Lower leg skin (tissue), 3 donors: ENCODE results near the gene ADAMTS14.

Source experiments
- POLR2A ChIP-seq, 2 donors: fragments of 450-650 bp; IDR thresholded peaks; one replicate each; pipeline ENCODE4 v1.6.1; 2016 to 2017; ENCODE audit warnings: antibody characterized with exemption in 2 of 2, mild to moderate bottlenecking in 1 of 2, moderate library complexity in 1 of 2
- TF ChIP-seq, protein P1 (sequence below), 3 donors: fragments of 450-650 bp; IDR thresholded peaks; one replicate each; pipeline ENCODE4 v1.5.1; 2016; ENCODE audit warnings: antibody characterized with exemption in 3 of 3, mild to moderate bottlenecking in 3 of 3, moderate library complexity in 2 of 3

DNA sequence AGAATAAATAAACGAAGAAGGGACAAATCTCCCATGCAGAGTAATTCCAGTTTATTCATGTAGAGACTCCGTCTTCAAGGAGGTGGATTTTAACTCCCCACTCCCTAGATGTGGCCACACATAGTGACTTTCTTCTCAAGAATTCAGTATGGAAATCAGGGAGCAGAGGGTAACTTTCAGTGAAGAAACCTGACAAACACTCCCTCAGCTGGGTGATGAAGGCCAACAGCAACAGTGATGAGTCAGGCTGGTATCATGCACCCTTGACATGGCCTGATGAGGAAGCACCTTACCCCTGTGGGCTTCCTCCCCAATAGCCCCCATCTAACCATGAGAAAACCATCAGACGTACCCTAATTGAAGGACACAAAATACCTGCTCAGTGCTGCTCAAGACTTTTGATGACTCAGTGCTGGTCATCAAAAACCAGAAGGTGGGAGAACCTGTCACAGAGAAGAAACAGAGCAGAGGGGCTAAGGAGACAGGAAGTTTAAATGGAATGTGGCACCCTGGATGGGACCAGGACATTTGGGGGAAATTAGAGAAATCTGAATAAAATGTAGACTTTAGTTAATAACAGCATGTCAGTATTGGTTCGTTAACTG is 50.6 kb downstream of the ADAMTS14 start:
- TF ChIP-seq, protein P1, sequence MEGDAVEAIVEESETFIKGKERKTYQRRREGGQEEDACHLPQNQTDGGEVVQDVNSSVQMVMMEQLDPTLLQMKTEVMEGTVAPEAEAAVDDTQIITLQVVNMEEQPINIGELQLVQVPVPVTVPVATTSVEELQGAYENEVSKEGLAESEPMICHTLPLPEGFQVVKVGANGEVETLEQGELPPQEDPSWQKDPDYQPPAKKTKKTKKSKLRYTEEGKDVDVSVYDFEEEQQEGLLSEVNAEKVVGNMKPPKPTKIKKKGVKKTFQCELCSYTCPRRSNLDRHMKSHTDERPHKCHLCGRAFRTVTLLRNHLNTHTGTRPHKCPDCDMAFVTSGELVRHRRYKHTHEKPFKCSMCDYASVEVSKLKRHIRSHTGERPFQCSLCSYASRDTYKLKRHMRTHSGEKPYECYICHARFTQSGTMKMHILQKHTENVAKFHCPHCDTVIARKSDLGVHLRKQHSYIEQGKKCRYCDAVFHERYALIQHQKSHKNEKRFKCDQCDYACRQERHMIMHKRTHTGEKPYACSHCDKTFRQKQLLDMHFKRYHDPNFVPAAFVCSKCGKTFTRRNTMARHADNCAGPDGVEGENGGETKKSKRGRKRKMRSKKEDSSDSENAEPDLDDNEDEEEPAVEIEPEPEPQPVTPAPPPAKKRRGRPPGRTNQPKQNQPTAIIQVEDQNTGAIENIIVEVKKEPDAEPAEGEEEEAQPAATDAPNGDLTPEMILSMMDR (IDR thresholded peaks at IDR 0.05): no peak
- no peak for TF ChIP-seq POLR2A (IDR thresholded peaks at IDR 0.05)
